Stimulated activated CD4-positive, alpha-beta T cell treated with anti-CD3 and anti-CD28 coated beads, Interleukin-1b, Interleukin-23, amount 100 ng/mL, for 48 hours (primary cell): ENCODE data around the gene ZNF236.
"Not testable (repeated sequence)": the region's sequence is repeated elsewhere in the genome, so short reads cannot be mapped to it uniquely, and the experiment has no call there.

Source experiments
- DNase-seq: peaks from one replicate; pipeline ENCODE4 v3.0.0-alpha.2; 2020

The ZNF236 gene

GRCh38 chr18:76914314-76914713 is 92.0 kb downstream of the ZNF236 start:
- no peak for DNase-seq

GRCh38 chr18:76914796-76915195 is 92.4 kb downstream of the ZNF236 start:
- DNase-seq, result no peak

GRCh38 chr18:76915456-76915855 is 93.1 kb downstream of the ZNF236 start:
- no peak for DNase-seq

DNA sequence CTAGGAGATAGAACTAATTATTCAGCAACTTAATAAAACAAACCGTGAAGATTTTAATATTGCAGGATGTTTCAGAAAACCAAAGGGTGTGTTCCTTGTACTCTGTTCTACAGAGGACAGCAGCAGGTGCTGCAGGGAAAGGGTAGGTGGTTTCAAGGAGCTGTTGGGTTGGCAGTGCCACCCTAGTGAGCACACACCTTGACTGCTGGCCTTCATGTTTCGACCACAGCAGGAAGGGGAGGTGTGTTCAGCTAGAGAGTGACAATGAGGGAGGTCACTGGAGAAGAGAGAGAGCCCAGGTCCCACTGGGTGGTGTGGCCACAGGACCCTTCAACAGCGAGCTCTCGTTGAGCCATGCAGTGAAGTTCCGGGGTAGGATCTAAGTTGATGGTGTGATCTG is 98.6 kb downstream of the ZNF236 start:
- DNase-seq, result no peak

DNA sequence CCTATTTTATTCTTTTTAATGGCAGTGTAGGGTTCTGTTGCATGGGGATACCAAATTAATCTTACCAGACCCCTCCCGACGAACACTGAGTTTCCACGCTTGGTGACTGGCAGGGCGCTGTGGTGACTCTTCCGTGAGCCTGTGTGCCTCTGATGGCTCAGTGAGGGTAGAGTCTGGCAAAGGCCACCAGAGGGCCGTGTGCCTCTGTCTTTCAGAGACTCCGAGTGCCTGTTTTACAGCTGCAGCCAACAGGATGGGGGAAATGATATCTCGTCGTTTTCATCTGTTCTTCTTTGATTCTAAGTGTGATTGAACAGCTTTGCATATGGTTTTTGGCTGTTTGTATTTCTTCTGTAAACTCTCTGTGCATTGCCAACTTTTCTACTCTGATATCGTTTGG is 99.8 kb downstream of the ZNF236 start:
- peak; percentile 52 for DNase-seq

- DNase-seq, result no peak
Measured at GRCh38 chr18:76923485-76924085, 101.2 kb downstream of the ZNF236 start.

GRCh38 chr18:76925501-76925900 is 103.1 kb downstream of the ZNF236 start:
- DNase-seq, result no peak

DNA sequence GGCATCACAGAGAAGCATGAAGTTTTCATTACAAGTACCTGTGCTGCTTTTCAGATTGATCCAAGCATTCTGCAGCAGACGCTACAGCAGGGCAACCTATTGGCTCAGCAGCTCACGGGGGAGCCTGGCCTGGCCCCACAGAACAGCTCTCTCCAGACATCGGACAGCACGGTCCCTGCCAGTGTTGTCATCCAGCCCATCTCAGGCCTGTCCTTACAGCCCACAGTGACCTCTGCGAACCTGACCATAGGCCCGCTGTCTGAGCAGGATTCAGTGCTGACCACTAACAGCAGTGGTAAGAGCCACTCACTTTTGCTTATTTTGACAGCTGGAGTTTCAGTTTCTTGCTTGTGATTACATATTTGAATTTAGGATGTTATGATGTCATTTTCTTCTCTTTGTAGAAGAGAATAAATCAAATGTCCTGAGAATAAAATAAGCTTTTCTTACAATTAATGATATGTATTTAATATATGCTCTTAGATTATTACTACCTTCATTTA is 104.9 kb downstream of the ZNF236 start:
- DNase-seq, result no peak

- no peak for DNase-seq
Measured at GRCh38 chr18:76928179-76928868, 106.0 kb downstream of the ZNF236 start.

DNA sequence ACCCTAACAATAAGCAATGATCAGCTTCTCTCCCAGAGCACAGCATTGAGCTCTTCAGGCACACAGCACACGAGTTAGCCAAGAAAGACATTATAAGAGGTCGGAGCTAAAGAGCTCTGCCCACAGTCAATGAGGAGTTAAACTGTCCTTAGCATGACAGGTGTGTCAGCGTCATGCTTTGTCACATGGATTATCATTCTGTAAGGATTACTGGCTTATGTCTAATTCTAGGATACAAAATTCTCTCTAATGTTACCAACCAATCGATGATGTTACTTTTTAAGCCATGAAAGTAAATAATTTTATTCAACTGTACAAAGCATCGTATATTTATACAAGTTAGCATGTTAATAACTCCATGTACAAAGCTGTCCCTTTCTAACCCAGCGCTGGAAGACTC is 108.8 kb downstream of the ZNF236 start:
- no peak for DNase-seq

GRCh38 chr18:76932026-76932819 is 109.9 kb downstream of the ZNF236 start:
- DNase-seq, result no peak

GRCh38 chr18:76935722-76936337 is 113.5 kb downstream of the ZNF236 start:
- DNase-seq, result no peak

DNA sequence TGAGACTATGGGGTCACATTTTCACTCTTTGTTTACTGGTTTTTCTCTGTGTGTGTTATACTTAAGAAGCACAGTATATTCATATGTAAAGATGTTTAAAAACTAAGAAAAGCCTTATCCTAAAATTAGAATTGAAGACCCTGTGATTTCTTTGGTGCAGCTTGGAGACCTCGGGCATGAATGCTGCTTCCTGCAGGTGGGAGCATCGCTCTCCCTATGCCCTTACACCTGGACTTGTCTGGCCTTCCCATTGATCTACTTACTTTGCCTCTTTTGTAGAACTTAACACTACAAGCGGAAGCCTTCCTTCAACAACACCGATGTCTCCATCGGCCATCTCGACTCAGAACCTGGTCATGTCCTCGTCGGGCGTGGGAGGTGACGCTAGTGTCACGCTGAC is 114.5 kb downstream of the ZNF236 start:
- DNase-seq, result no peak

- DNase-seq, result no peak
Measured at GRCh38 chr18:76937597-76937996, 115.2 kb downstream of the ZNF236 start.

DNA sequence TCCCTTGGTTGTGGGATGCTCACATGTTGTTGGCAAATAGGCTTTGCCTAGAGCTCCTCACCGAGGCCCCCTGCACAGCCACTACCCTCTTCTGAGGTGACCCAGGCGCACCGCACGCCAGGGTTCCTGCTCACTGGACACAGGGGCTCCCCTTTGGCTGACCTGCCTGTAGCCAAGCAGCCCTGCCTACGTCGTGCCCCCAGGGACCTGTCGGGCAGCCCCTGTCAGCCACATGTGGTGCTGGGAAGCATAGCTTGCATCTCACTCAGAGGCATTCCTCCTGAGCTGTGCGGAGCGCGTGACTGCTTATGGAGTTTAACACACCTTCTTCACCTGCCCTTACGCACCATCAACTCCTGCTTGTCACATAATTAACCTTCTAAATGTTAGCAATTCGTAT is 116.3 kb downstream of the ZNF236 start:
- no peak for DNase-seq

GRCh38 chr18:76941284-76941683 is 118.9 kb downstream of the ZNF236 start:
- no peak for DNase-seq

DNA sequence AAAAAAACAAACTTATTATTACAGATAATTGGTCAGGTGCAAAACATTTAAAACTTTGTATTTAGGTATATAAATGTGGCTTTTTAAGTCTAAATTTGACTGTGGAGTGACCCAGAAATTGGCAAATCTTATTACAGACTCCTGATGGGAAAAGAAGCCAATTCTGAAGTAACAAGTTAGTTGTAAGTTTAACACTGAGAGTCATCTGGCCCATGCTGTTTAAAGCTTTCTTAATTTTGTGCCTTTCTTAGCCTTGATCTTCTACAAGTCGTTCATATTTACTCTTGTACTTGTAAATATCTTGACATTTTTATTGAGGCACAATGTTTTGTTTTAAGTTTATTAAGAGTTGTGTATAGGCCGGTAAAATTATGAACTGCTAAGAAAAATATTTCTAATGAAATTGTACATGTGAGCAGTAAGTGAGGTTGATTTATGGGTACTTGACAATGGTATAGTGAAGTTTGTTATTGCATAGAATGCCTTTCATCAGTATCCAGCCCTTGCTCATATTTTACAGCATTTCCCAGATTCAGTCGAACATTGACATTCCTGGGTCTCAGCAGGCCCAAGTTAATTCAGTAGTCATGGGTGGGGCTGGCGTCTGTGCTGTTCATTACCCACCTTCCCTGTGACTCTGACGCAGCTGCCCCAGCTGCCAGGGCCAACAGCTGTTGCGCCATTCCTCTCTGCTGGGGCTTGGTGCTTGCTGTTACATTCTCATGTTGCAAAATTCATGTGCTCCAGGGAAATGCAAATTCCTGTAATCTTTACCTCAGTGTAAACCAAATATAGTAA is 121.4 kb downstream of the ZNF236 start:
- no peak for DNase-seq

DNA sequence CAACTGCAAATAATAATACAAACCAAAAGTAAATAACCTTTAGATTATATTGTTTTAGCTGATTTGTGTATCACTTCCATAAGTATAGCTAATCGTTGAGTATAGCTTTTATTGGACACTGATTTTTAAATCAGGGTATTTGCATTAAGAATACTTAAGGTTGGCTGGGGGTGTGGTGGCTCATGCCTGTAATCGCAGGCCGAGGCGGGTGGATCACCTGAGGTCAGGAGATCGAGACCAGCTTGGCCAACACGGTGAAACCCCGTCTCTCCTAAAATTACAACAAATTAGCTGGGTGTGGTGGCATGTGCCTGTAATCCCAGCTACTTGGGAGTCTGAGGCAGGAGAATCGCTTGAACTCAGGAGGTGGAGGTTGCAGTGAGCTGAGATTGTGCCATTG is 122.0 kb downstream of the ZNF236 start:
- not testable (repeated sequence) for DNase-seq

- no peak for DNase-seq
Measured at GRCh38 chr18:76948345-76948744, 126.0 kb downstream of the ZNF236 start.

GRCh38 chr18:76951456-76952247 is 129.3 kb downstream of the ZNF236 start:
- no peak for DNase-seq

GRCh38 chr18:76952747-76953146 is 130.4 kb downstream of the ZNF236 start:
- no peak for DNase-seq

- no peak for DNase-seq
Measured at GRCh38 chr18:76953156-76953555, 130.8 kb downstream of the ZNF236 start.
